ENCODE results near the gene LGI4. TPM values are rescaled to one million over a fixed set of nuclear protein-coding genes. Genes with fewer than 3 reads are reported as not detected.

LGI4 gene
- polyA plus RNA-seq, 2 of the 4 experiments (the other 2 are of a cell fraction): 0.06 to 0.09 TPM

- ATAC-seq: 0 out of 6 replicates have a peak, but pooled peaks of 1 of the 2 experiments have one; percentile 2
Observed at GRCh38 chr19:35141837-35142605, 7.2 kb upstream of the LGI4 start.

GRCh38 chr19:35140962-35141836 lies 6.3 kb upstream of the LGI4 start:
- peak; percentile 95 to 100 for DNase-seq (ENCODE audit: low read depth in 1 of 2, low spot score in 1 of 2)
- peak; percentile 76 for FAIRE-seq
- ChIA-PET POLR2A (interaction anchor here (0.6 to 1.2 kb wide), 7 partner anchors 14 to 147 kb away, joined by 3 to 9 read pairs (median 5); partner anchors contain the start of gene FXYD5), CTCF (interaction anchor here (0.7 to 11.0 kb wide), 51 partner anchors 9 to 503 kb away, joined by 3 to 163 read pairs (median 5); partner anchors contain the start of genes FXYD3, FXYD5, USF2 and ZNF30)
- Histone ChIP-seq H3K27ac (peak overlapping the region in 1 of 2 experiments; percentile 52; a peak in 2 of 6 replicates), H3K9me3 (no peaks in the 10 kb centered on the region), H3K4me3 (peak overlapping the region; percentile 34), H3K4me1 (peaks cover 52% of the 10 kb centered on the region), H3K4me2 (peak overlapping the region; percentile 83)
- TF ChIP-seq CTCF (IDR thresholded peaks at IDR 0.05) (peak; percentile 66), JUN (IDR thresholded peaks at IDR 0.05) (no peak), NFE2L2 (conservative IDR thresholded peaks at IDR 0.05; ENCODE audit: low read length) (no peak), ATOH8 (CRISPR knock-in tag; IDR thresholded peaks at IDR 0.05; ENCODE audit: low read depth) (no peak), HOXA7 (CRISPR knock-in tag; IDR thresholded peaks at IDR 0.05) (no peak), PHF8 (IDR thresholded peaks at IDR 0.05; ENCODE audit: borderline replicate concordance, low read depth) (no peak), ZC3H11A (IDR thresholded peaks at IDR 0.05) (no peak), HOXB13 (CRISPR knock-in tag; IDR thresholded peaks at IDR 0.05; ENCODE audit: low read depth) (no peak), CEBPB (IDR thresholded peaks at IDR 0.05) (no peak), CHD4 (IDR thresholded peaks at IDR 0.05; ENCODE audit: borderline replicate concordance) (peak; percentile 70; the same call in 1 of the 2 replicates), MAX (IDR thresholded peaks at IDR 0.05) (peak; percentile 59), E2F6 (IDR thresholded peaks at IDR 0.05; ENCODE audit: borderline replicate concordance, low read depth) (peak; percentile 64; the same call in 1 of the 2 replicates), RAD21 (conservative IDR thresholded peaks at IDR 0.05 in 1 of 2, IDR thresholded peaks at IDR 0.05 in 1 of 2) (peak; percentile 65 to 82), SMC3 (IDR thresholded peaks at IDR 0.05) (peak; percentile 78), FOSB (CRISPR knock-in tag; IDR thresholded peaks at IDR 0.05) (no peak), NR3C1 (IDR thresholded peaks at IDR 0.05) (no peak), TFCP2L1 (CRISPR knock-in tag; IDR thresholded peaks at IDR 0.05) (0 out of 2 replicates have a peak, but pooled peaks have one; percentile 32), KDM5A (IDR thresholded peaks at IDR 0.05) (no peak), POLR2A (IDR thresholded peaks at IDR 0.05; ENCODE audit: low read length) (no peak), HOXB5 (CRISPR knock-in tag; IDR thresholded peaks at IDR 0.05) (no peak), POLR2AphosphoS2 (conservative IDR thresholded peaks at IDR 0.05; ENCODE audit: low read length) (no peak), EHMT2 (IDR thresholded peaks at IDR 0.05; ENCODE audit: low read depth) (no peak)
- ATAC-seq: peak; percentile 59 to 86
- 7% methylated on average over 25 of the region's 48 CpGs for WGBS (ENCODE audit: missing lambda C conversion rate)

More at GRCh38 chr19:35141837-35142605, 7.2 kb upstream of the LGI4 start:
- POLR2A ChIA-PET: interaction anchor here (0.6 to 1.2 kb wide), 4 partner anchors 17 to 136 kb away, joined by 3 to 9 read pairs (median 6); no protein-coding TSS in a partner anchor
- CTCF ChIA-PET: interaction anchor here (0.6 to 11.0 kb wide), 61 partner anchors 8 to 551 kb away, joined by 3 to 163 read pairs (median 4); partner anchors contain the start of genes FXYD3, FXYD5, USF2 and ZNF30
- DNase-seq (ENCODE audit: low read depth in 1 of 2, low spot score in 1 of 2) (no peak), FAIRE-seq (peak; percentile 56)
- Histone ChIP-seq H3K27ac (peak overlapping the region in 1 of 2 experiments; percentile 59; a peak in 3 of 6 replicates), H3K9me3 (no peaks in the 10 kb centered on the region), H3K4me1 (peaks cover 47% of the 10 kb centered on the region), H3K4me3 (peak overlapping the region; percentile 36), H3K4me2 (peak overlapping the region; percentile 83)
- TF ChIP-seq MAX (IDR thresholded peaks at IDR 0.05): 0 out of 2 replicates have a peak, but pooled peaks have one; percentile 14
- 0 out of 2 replicates have a peak, but pooled peaks have one; percentile 8 for TF ChIP-seq USF2 (IDR thresholded peaks at IDR 0.05)
- TF ChIP-seq NFE2L2 (conservative IDR thresholded peaks at IDR 0.05; ENCODE audit: low read length): no peak
- TF ChIP-seq CHD4 (IDR thresholded peaks at IDR 0.05; ENCODE audit: borderline replicate concordance): 0 out of 2 replicates have a peak, but pooled peaks have one; percentile 22
- 51% methylated on average over 21 of the region's 21 CpGs for WGBS (ENCODE audit: missing lambda C conversion rate)

Measured in A549 (cell line).